Gastroesophageal sphincter (tissue), 3 donors: ENCODE measurements around the gene TMOD1.

Experiments
- CTCF ChIP-seq, 4 experiments: fragments of 200-600 bp in 2 of 4; fragments of 450-650 bp in 2 of 4; sonication (generic) in 1 of 4; IDR thresholded peaks; one replicate each; pipeline ENCODE4 v1.5.1; 2017 to 2019; ENCODE audit warnings: antibody characterized with exemption in 4 of 4, mild to moderate bottlenecking in 2 of 4, moderate library complexity in 2 of 4
- EP300 ChIP-seq: sonication (generic); formaldehyde crosslinking; IDR thresholded peaks from one replicate; pipeline ENCODE4 v1.6.1; 2017; ENCODE audit warnings: antibody characterized with exemption, mild to moderate bottlenecking
- POLR2A ChIP-seq, 2 donors: fragments of 450-650 bp; IDR thresholded peaks; one replicate each; pipeline ENCODE4 v1.6.1; 2017; ENCODE audit warnings: antibody characterized with exemption in 2 of 2, mild to moderate bottlenecking in 2 of 2, moderate library complexity in 1 of 2

- TF ChIP-seq CTCF (IDR thresholded peaks at IDR 0.05) = no peak
- no peak for TF ChIP-seq POLR2A (IDR thresholded peaks at IDR 0.05)
- no peak for TF ChIP-seq EP300
Measured at GRCh38 chr9:97561501-97561900, 60.0 kb downstream of the TMOD1 start.
